DLD1 (cell line): ENCODE data around the gene TAF9B.
"Not testable (repeated sequence)": the region's sequence is repeated elsewhere in the genome, so short reads cannot be mapped to it uniquely, and the experiment has no call there.

Source experiments
- in situ Hi-C: cut with HindIII; loops from 2 replicates; pipeline ENCODE4 v1.10.0; 2017; ENCODE audit warnings: low sequenced_read_pairs

TAF9B gene

DNA sequence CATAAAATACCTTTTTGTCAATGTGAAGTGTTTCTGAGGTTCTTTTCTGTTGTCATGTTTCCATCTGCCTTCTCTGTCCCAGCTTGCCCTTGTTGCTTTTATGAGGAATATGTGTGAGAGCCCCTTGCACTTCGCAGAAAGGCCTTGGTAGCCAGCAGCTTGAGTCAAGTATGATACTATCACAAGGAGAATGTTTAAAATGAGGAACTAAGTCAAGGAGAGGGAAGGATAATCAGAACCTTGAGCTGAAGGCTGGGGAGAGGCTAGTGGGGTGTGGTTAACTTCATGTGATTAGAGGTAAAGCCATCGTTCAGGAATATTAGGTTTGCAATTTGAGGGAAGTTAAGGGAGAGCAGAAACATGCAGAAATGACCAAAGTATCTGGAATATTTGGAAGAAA lies 22.7 kb downstream of the TAF9B start:
- in situ Hi-C loops: no loop called here

DNA sequence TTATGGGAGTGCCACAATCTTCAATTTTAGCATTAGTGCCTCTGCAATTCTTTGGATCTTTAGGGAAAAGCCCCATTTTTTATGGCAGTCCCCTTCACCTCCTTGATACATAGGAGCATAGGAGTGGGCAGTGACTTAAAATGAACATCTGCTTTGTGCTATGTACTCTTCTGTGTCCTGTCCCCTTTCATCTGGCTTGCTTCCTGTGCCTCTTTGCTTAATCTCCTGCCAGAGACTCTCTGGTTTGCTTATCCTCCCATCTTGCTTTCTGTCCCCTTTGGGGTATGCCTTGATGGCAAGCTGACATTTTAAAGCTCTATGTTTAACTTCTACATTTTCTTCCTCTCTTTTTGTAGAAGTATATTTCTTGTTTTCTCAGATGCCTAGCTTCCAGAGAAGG lies 23.1 kb downstream of the TAF9B start:
- in situ Hi-C loops: no loop called here

DNA sequence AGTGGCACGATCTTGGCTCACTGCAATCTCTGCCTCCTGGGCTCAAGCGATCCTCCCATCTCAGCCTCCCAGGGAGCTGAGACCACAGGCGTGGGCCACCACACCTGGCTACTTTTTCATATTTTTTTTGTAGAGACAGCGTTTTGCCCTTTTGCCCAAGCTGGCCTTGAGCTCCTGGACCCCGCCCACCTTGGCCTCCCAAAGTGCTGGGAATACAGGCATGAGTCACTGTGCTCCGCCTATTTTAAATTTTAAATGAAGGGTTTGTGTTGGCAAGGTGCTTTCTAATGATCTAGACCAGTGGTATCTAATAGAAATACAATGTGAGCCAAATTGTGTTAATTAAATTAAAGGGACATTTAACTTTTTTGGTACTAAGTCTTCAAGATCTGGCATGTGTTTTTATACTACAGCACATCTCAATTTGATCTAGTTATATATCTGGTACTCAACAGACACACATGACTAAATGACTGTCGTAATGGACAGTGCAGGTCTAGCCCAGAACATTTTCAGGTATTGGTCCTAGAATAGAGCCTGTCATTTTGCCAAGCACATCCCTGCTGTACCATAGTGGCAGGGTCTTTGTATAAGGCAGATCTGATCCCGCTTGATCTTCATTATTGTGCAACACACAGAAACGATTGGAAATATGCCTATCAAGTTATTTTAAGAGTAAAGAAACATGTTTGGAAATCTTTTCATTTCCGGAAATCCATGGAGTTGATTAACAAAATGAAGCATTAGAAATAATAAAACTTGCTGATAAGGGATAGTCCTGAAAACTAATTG lies 28.1 kb downstream of the TAF9B start:
- in situ Hi-C loops: no loop called here

DNA sequence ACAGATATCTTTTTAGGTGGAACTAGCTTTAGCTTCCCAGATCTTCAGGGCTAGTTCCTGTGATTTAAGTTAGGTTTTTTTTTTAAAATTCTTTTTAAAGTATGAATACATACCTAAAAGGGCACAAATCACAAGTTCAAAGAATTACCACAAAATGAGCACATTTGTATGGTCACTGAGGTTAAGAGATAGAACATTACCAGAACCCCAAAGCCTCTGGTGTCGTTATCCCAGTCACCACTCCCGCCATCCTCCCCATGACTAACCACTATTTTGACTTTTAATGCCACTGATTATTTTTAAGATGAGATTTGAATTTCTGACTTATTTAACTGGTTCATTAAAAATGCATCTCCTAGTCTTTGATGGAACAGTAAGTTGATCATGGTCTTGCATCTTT lies 30.0 kb downstream of the TAF9B start:
- in situ Hi-C loops: no loop called here

DNA sequence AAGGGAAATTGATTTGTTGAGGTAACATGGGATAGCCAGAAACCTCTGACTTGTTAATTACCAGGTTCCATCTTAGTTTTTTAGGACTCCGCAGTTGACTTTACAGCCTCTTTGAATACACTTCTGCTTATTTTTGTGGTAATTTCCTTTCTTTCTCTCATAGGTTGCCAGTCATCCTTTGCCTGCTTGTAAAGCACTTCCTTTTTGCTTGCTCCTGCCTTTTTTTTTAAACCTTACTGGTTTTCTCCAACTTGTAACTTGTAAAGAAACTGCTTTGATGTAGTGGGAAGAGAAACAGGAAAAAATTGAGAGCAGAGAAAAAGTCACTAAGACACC lies 32.8 kb downstream of the TAF9B start:
- in situ Hi-C loops: no loop called here

DNA sequence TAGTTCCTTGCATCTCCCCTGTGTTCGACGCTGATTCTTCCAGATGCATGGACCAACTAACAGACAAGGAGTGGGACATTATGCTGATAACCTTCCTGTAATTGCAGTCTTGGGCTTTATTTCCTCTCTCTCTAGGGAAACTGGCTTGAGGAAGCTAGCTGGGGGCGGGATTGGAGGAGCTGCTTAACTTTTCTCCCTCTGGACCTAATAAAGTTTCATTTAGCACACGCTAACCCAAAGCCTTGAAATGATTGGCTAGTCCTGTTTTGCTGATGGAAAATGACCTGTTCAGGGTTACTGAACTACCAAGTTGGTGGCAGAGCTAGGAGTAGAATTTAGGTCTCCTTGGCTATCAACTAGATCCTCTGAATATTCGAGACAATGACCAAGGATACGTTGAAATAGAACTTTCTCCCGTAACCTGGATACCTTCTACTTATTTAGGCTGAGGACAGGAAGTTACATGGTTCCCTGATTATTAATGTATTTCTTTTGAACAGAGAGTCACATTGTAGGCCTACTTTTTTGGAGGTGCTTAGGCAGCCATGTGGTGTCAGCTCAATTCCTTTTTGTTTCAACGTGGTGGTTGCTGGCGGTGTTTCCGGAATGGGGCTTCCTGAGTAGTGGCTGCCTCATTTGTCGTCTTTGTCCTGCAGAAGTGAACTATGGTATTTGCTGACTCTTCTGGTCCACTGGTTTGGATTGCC lies 33.4 kb downstream of the TAF9B start:
- in situ Hi-C loops: no loop called here

DNA sequence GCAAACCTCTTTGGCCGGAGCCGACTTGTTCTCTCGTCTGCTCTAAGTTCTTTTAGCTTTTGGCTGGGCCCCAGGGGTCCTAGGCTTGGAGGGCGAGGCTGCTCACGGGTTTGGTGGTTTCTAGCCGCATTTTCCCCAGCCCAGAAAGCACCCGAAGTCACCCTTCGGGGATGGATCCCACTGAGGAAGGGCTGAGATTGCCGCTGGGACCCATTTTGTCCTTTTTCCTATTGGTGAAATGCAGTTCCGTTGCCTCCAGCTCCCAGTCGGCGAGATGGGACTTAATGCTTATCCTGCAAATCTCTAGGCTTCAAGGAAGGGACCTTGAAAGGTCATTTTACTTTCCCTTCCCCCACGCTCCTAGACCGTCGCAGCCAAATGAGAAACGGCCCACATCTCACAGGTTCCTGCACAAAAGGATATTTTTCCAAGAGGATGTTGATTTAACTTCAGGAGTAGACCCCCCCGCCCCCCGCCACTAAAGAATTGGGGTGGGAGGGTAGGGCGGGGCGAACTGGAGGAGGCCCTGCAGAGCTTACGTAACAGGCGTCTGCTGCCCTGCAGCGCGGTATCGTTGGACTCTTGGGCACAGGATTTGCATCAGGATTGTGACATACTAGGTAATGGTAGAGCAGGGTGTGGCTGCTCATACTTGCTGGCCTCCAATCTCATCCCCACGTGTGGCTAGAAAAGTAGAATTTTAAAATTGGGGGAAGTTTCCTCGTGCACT lies 34.8 kb downstream of the TAF9B start:
- in situ Hi-C loops: no loop called here

DNA sequence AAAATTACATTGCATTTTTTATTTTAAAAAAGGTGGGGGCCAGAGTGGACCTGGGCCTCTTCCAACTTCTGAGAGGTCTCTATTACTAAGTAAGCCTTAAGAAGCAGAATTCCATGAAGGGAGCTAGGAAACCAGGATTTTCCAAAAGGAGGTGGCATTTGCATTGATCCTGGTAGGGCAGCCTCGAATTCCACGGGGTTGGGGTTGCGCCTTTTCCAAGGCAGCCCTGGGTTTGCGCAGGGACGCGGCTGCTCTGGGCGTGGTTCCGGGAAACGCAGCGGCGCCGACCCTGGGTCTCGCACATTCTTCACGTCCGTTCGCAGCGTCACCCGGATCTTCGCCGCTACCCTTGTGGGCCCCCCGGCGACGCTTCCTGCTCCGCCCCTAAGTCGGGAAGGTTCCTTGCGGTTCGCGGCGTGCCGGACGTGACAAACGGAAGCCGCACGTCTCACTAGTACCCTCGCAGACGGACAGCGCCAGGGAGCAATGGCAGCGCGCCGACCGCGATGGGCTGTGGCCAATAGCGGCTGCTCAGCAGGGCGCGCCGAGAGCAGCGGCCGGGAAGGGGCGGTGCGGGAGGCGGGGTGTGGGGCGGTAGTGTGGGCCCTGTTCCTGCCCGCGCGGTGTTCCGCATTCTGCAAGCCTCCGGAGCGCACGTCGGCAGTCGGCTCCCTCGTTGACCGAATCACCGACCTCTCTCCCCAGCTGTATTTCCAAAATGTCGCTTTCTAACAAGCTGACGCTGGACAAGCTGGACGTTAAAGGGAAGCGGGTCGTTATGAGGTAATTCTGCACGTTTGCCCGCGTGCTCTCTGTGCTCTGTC lies 35.6 kb downstream of the TAF9B start, which contains the start of gene PGK1:
TSS of gene PGK1 (plus strand) at position 626 of the 824 bp plus-strand sequence. CDS start at position 719, 93 bp downstream.
- in situ Hi-C loops: no loop called here

DNA sequence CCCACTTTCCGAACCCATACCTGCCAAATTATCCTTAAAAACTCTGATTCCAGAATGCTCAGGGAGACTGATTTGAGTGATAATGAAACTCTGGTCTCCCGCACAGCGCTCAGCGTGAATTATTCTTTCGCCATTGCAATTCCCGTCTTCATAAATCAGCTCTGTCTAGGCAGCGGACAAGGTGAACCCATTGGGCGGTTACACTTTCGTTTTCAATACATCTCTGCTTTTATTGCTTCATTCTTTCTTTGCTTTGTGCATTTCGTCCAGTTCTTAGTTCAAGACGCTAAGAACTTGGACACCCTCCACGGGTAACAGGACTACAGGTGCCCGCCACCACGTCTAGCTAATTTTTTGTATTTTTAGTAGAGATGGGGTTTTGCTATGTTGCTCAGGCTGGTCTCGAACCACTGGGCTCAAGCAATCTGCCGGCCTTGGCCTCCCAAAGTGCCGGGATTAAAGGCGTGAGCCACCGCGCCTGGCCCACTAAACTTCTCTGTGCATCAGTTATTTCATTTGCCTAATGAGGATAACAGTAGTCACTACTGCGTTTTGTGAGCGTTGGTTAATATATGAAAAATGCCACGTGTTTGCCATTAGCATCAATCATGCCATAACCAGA lies 36.3 kb downstream of the TAF9B start:
- in situ Hi-C loops: no loop called here

DNA sequence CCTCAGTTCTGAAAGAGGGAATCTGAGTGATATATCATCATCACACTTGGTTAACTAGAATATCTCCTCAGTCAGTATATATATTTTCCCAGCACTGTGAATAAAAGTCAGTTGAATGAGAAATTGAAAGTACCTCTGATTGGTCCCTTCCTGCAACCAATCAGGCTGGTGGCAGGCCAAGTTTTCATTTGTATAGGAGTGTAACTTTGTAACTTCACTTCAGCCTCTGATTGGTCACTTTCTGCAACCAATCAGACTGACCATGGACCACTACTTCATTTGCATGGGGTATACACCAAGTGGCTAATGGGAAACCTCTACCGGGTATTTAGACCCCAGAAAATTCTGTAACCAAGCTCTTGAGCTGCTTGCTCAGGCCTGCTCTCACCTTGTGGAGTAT lies 37.4 kb downstream of the TAF9B start:
- in situ Hi-C loops: no loop called here

DNA sequence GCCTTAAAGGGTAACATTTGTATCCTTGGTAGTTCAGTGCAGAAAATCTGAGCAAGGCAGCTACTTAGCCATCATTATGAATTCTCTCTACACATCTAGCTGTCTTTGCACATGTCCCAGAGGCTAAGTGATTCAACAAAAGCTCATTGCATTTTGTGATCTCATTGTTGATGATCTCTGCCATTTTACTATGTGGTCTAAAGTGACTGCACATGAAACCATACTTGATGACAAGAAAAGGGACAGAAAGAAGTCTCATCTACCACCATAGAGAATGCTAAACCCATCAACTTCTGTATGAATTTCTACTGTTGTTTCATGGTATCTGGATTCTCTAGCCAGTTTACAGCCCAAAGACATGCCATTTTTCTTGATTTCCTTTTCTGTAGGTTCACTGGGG lies 41.3 kb downstream of the TAF9B start:
- in situ Hi-C loops: no loop called here

DNA sequence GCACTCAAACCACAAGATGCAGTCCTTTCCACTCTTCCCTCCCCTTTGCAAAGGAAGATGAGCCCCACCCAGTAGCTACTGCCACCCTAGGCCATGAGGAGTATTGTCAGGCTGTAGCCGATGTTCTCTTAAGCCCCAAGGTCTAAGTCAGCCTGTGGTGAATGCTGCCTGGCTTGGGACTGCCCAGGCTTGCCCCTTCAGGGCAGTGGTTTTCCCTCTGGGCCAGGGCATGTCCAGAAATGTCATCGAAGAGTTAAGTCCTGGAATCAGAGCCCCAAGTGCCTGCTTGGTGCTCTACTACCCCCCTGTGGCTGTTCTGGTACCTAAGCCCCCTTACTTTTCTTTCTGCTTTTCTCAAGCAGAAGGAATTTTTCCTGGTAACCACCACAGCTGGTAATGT lies 47.2 kb downstream of the TAF9B start:
- in situ Hi-C loops: no loop called here

DNA sequence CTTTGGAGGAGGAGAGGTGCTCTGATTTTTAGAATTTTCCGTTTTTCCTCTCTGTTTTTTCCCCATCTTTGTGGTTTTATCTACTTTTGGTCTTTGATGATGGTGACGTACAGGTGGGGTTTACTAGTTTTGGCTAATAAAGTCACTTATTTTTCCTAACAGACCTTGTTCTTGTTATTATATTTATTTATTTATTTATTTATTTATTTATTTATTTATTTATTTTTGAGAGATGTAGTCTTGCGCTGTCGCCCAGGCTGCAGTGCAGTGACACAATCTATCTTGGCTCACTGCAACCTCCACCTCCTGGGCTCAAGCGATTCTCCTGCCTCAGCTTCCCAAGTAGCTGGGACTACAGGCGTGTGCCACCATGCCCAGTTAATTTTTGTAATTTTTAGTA lies 58.0 kb downstream of the TAF9B start:
- in situ Hi-C loops: not testable (repeated sequence)
